Stimulated activated CD4-positive, alpha-beta T cell treated with anti-CD3 and anti-CD28 coated beads, Interleukin-12 subunit alpha, Interleukin-12 subunit beta, amount 100 ng/mL, for 48 hours (primary cell): ENCODE results near the gene COMT.

Experiments
- DNase-seq, 3 donors: peaks; one replicate each; pipeline ENCODE4 v3.0.0-alpha.2; 2020; ENCODE audit warnings: low read depth in 2 of 3, low spot score in 1 of 3

COMT gene

DNA sequence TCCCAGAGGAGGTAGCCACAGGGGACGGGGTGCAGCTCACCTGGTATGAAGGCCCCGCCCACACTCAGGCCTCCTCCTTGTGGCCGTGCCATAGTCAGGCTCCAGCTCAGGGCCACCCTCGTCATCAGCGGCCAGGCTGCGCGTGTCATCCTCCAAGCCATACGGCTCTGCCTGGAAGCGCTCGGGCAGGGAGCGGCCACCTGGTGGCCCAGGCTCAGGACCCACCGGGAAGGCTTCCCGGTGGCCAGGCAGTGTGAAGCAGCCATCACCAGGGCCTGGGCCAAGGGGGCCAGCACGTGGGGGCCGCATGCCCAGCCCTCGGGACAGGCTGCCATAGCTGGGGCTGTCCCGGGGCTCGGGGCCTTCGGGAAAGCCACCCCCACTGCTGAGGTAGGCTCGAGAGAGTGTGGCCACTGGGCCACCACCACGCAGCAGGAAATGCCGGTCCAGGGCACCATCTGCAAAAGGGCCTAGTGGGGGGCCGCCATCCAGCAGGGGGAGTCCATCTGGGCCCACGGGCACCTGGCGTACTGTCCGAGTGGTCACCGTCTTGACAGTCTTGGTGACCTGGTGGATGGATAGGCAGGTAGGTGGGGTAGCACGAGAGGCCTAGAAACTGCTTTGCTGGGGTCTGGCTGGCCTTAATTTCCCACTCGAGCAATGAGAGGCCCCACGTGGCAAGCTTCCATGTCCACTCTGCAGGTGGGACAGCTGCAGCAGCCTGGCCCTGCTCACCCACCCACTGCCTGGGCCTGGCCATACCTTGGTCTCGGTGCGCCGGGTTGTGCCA is 39.8 kb downstream of the COMT start:
- no peak for DNase-seq

DNA sequence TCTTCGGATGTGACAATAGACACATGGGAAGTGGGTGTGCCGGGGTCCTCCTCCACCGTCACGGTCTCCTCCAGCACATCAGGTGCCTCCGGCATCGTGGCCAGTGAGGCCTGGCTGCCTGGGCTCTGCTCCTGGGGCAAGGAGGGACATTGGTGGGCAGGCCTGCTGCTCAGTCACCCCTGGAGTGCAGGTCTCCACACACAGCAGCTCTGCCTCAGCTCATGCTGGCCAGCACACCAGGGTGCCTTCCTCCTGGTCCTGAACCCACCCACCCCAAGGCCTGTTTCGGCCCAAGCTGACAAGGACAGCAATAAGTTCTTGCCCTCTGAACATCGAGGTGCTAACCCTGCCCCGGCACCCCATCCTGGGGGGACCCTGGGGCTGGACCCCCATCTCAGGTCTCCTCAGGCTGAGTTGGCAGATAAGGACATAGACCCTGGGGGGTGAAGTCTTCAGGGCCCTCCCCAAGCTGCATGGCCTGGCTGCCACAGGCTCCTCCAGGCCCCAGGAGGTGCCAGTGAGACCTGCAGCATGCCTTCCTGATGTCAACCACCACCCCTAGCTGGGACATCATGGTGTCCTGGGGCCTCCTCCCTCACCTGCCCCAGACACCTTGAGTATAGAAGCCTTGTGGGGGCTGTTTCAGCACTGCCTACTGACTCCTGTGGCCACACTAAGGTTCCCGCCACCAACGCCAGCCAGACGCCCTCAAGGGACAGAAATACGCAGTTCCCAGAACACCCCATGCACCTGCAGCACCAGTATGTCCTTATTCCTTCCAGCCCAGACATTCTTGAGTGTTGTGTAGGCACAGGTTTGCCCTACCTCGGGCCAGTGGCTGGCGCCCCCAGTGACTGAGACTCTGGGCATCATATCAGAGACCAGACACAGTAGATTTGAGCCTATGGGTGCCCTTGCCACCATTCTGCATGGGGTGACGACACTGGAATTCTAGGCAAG is 40.7 kb downstream of the COMT start:
- DNase-seq = no peak

DNA sequence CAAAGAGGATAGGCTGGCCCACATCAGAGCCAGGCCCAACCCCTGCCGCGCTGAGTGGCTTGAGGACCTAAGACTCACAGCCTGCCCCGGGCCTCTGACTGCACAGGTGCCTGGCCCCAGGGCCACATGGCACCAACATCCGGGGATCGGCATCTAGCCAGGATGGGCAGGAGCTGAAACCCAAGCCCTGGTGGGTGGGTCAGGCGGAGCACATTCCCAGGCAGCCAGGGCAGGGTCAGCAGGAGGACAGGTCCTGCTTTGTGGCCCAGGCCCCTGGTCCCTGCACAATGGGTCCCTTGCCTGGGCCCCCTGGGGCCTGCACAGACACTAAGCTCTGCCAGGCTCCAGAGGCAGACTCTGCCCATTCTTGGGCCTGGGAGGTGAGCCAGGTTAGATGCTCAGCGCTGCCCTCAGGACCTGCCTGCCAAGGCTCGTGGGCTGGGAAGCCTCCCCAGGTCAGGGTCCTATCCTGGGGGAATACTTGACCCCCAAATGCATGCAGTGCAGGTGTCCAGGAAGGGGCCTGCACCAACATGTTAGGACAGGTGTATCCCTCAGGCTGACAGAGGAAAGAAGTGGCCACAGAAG is 41.5 kb downstream of the COMT start:
- no peak for DNase-seq

DNA sequence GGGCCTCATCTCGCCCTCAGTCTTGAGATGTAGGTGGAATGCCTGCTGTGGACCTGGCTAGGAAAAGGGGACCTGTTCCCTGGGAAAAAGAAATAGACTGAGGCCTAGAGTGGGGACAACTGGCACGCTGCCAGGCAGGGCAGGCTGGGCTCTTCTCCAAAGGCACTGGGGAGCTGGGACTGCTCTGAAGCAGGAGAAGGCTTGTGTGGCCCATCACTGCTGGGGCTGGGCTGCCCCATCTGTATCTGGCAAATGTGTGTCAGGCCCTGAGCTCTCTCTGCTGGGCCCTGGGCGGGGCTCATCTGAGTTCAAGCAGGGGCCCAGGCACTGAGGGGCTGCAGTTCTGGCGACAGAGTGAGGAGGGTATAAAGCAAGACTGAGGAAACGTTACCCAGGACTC is 42.2 kb downstream of the COMT start:
- DNase-seq = no peak

DNA sequence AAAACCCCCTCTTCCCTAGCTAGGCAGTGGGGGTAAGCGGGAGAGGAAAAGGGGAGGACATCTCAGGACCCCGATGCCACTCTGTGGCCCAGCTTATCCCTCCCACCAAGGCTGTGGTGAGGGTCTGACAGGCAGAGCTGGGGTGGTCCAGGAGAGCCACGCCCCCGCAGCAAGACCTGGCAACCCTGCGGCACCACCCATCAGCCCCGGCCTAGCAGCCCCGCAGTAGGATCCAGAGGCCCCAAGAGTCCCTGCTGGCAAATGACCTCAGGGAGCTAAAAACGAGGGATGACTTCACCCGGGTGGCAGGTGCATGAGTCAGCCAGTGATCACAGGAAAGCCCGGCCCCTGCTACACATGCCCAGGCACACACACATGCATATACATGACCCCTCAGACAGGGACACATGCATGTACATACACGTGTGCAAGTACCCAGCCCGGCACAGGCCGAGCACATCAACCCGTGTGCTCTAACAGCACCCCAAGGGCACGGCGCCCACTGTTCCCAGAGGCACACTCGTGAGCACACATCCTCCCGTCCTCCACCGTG is 42.7 kb downstream of the COMT start:
- no peak for DNase-seq

DNA sequence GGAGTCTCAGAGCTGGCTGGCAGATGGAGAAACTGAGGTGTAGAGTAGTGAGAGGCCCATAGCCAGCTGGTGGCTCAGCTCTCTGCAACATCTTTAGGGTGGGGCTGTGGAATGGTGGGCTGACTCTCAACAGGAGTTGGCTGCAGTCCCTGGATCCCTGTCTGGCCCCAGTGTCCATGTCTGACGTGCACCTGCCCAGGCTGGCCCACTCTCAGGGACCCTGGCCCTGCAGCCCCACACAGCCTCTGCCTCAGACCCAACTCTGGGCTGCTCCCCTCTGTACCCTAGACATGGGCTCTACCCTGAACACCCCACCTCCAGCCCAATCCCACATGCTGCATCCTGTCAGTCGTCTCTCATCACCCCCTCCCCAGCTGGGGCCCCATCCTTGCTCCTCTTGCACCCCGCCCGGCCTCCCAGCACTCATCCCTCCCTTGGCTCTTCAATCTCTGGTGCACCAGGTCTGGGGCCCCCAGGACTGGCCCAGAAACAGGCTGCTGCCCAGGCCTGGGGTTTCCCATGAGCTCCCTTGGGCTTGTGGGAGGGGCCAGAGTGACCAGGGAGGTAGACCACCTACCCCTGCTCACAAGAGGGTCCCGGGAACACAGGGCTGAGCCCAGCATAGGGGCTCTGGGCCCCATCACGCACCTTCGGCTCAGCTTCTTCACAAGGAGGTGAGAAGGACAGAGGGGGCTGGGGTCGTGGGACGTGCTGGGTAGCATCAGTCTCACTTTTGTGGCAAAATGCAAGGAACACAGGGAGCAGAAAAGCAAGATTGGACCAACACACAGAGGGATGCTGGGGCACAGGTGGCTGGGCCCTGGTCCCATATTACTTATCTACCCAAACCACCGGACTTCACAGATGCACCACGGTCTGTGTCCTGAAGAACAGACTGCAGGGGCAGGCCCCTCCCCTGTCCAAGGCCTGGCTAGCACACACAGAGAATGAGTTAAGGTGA is 43.6 kb downstream of the COMT start:
- DNase-seq = no peak

DNA sequence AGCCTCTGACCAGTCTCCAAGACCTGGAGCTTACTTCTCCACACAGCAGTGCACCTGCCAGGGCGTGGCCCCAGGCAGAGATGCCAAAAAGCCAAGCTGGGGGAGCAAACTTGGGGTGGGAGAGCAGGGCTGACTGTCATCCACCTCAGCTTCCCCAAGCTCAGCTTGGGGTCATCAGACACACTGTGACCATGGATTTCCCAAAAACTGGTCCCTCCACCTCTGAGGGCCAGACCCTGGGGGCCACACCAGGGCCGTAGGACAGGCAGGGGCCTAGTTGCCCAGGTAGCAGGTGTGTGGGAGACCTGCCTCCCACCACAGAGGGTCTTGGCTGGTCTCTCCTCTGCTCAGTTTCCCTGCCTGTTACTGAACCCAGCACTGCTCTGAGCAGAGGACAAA is 44.4 kb downstream of the COMT start:
- no peak for DNase-seq

DNA sequence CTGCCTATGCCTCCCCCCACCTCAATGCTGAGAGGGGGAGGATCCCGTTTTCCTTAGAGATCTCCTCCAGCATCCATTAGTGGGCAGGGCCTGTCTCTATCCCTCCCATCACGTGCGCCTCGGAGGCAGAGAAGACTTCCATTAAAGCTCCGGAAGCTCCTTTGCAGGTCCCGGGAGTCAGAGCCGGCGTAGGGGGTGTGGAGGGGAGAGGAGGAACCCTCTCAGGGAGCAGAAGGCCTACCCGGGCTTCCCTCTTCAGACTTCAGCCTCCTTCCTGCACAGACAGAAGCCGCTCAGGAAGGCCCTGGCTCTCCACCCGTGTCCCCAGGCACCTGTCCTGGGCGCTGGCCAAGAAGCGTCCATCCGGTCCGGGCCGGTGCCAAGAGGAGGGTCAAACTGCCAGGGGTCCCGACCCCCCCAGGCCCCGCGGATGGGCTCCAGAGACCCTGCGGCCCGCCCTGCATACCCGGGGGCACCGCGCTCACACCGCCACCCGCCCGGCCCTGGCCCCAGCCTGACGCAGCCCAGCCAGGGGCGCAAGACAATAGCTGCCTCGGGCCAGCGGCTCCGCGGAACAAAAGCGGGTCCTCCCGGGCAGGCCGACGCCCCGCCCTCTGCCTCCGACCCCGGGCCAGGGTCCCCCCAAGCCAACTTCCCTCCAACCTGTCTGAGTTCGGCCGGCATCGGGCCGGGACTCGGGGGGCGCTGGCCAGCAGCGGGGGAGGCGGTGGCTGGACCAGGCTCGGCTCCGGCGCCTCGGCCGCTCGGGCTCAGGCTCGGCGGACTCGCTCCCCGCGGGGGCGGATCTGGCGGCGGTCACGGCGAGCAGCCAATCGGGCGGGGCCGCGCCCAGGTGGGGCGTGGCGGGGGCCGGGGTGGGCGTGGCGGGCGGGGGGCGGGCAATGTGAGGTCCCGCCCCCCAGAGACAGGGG is 45.1 kb downstream of the COMT start:
- DNase-seq = peak; percentile 24 to 61 (median 42)

DNA sequence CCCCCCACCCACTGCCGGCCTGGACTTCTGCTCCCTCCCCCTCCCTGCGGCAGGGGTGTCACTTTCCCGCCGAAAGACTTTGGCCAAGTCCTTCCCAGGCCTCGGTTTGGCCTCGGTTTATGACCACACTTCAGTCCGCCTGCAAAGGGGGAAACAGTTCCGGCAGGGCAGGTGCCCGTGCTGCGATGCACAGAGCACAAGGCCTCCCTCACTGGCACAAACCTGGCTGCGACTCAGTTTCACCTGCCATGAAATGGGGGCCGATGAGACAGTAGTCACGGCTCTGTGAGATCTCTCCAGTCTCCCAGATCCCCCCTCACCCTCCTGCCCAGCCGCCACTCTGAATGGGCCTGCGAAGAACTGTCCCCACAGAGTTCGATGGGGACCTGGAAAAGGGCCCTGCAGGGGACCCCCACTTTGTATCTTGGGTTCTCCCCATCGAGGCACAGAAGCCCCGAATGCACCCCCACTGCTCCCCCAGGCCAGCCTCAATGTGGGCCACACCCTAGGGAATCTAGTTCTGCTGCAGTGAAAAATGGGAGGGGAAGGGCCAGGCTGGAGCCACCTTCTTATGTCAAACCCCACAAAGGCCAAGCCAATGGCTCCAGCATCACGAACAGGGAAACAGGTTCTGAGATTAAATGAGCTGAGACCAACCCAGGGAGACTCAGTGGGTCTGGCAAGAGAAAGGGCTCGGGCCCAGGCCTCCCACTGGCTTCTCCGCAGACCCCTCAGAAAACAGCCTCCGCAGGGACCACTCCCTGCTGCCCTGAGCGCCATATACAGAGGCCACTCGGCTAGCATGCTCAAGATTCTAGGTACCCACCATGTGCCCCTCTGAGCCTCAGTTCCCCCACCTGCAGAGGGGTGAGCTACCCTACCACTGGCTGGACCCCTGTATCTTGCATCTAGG is 46.1 kb downstream of the COMT start:
- no peak for DNase-seq

DNA sequence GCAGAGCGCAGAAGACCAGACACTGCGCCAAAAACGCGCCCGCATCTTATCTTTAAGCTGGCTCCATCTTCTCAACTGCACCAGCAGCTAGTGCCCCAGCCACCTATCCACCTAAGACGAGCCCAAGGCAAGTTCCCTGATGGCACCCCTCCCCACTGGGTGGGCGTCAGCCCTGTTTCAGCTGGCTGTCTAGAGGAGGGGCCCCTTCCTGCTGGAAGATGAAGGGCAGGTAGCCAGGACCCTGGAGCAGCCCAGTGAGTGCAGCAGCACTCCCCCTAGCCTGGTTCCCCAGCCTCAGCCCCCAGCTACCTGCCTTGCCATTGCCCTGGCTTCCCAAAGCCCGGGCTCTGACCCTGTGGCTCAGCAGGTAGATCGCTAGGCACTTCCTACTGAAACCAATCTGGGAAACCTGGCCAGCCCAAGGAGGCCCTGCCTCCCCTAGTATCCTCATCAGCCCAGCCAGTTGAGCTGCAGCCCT is 46.8 kb downstream of the COMT start:
- no peak for DNase-seq

DNA sequence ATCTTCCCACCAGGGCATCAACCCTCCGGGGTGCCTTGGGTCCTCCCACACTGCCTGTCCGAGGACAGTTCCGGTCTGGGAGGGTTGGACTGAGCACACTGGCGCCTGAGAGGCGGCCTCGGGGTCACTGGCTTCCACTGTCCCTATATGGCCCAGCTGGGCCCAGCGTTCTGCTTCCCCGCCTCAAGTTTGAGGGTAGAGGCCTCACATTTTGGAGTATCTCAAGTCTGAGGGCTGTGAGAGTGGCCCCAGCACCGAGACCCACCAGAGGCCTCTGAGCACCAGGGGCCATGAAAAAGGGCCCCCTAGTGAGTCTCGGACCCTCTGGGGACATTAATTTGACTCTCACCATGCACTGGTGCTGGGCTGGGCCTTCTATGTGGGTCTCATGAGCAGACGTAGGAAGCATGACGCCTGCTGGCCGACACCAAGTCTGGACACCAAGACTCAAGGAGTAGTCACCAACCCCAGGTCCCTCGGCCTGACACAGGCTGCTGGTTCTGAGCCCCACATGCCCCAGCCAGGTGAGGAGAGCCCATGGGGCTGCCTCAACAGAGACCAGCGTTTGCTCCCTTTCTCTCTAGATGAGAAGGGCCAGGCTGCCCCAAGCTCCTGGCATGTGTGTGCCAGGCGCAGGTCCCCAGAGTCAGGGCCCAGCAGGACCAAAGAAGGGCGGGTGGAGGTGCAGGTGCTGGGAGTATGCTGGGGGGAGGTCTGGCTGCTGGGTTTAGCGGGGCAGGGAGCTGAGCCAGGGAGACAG is 47.6 kb downstream of the COMT start:
- DNase-seq = no peak

DNA sequence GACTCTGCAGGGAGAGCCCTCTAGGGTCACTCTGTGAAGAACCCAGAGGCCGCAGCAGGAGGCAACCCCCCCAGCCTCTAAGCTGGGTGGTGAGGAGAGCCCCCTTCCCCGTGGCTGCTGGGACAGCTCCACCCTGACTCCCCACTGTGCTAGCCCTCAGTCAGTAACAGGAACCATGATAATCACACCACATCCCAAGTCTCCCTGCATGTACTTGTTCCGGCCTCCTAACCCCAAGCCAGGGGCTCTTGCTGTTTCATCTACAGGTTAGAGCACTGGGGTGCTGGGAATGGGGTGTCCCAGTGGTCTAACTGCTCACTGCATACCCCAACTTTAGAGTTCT is 48.1 kb downstream of the COMT start:
- no peak for DNase-seq

DNA sequence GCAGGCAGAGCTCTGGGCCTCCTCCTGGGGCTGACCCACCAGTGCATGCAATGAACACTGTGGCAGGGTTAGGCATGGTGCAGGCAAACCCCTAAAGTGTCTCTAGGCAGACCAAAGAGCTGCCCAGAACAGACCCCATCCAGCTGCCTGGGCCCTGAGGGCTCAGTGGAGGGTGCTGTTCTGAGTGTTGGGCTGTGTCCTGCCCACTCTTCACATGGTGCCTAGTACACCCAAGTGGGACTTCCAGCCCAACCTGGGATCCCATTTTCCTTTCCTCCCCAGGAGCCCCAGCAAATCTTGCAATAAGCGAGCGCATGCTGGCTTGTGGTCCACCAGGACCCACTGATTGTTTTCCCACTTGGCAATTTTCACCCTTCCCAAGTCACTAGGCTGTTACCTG is 48.6 kb downstream of the COMT start:
- DNase-seq = no peak

DNA sequence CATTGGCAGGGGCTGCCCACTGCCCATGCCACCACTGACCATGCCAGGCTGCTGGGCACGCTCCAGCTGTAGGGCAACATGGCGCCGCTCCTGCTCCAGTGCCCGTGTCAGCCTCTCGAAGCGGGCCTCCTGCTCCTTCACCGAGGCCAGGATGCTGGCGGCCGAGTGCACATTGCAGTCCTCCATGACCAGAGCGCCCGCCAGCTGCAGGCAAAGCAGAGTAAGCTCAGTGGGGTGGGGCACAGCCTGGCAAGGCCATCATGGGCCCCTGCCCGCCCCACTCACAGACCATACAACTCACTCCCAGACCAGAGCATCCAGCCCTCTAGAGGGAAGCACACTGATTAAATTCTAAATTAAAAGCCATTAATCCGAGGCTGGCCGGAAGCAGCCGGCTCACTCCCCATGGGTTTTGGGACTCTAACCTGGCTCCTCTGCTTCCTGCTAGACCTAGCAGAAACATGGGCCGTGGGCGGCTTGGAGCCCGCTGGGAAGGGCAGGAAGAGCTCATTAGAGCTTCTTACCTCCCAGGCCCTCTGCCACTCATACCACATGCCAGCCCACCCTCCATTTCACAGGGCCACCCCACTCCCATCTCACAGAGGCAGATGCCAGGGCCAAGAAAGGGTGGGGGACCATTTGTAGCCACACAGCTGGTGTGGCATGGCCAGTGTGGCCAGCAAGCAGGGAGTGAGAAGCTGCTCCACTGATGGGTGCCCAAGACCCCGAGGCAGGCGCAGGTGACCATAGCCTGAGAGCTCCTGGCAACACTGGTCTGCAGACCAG is 49.2 kb downstream of the COMT start:
- no peak for DNase-seq

DNA sequence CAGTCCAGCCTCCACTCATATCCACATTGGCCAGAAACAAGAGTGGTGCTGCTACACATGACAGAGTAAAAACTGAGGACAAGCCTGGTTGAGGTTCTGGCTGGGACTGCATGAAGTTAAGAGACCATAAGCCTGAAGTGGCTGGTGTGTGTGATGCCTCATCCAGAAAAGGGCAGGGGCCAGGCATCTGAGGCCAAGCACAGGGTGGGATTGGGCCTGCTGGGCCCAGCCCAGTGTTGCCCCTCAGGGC is 49.7 kb downstream of the COMT start:
- DNase-seq = no peak

DNA sequence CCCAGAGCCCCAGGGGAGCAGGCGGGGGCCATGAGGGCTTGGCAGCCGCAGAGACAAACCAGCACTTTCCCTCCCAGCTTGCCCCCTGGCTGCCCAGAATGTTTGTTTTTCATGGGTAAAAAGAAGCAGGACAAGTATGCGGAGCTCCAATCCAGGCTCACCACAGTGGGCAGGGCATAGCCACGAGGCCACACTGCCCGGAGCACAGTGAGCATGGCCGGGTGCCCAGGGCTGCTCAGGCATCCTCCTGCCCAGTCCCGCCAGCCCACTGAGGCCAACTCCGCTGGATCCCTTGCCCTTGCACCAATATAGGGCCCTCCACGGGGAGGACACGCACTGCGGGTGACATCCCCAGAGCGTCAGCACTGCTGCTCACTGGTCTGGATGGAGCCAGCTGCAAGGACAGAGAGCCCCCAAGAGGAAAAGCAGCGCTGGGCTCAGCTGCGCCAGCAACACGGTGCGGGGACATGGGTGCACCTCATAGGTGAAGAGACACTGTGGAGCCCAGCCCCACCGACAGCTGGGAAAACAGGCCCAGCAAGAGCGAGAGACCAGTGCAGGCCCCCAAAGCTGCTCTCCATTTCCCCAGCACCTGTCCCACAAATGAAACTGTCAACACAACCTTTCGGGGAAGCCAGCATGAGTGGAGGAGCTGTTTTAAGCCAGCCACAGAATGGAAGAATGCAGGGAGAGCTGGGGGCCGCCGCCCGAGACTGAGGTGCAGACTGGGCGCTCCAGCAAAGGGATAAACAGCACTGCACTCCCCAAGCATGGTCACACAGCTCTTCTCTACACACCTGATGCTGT is 50.3 kb downstream of the COMT start:
- no peak for DNase-seq
